Stimulated activated CD4-positive, alpha-beta T cell treated with anti-CD3 and anti-CD28 coated beads, Interleukin-12 subunit alpha, Interleukin-12 subunit beta, amount 100 ng/mL, for 24 hours (primary cell): Measurements from ENCODE around the gene COMT.

ENCODE experiments used
- DNase-seq, 2 experiments: peaks; one replicate each; pipeline ENCODE4 v3.0.0-alpha.2; 2020; ENCODE audit warnings: low read depth in 2 of 2

COMT gene

DNA sequence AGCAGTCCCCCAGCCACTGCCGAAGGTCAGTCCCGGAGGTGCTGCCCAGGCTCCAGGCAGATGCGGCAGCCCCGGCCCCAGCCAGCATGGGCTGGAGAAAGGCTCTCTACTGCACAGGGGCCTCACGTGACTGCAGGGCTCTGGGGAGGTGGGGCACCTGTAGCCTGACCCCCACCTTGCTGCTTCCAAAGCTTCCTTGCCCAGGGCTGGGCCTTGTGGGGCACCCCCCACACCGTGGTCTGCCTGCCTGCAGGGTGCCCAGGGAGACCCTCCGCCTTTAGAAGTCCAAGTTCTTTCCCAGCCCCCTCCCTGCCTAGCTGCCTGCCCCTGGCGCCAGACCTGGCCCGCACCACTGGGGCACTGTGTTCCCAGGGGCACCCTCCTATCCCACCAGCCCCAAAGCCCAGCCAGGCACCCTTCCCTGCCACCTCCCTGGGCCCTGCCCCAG lies 28.5 kb downstream of the COMT start:
- no peak for DNase-seq

DNA sequence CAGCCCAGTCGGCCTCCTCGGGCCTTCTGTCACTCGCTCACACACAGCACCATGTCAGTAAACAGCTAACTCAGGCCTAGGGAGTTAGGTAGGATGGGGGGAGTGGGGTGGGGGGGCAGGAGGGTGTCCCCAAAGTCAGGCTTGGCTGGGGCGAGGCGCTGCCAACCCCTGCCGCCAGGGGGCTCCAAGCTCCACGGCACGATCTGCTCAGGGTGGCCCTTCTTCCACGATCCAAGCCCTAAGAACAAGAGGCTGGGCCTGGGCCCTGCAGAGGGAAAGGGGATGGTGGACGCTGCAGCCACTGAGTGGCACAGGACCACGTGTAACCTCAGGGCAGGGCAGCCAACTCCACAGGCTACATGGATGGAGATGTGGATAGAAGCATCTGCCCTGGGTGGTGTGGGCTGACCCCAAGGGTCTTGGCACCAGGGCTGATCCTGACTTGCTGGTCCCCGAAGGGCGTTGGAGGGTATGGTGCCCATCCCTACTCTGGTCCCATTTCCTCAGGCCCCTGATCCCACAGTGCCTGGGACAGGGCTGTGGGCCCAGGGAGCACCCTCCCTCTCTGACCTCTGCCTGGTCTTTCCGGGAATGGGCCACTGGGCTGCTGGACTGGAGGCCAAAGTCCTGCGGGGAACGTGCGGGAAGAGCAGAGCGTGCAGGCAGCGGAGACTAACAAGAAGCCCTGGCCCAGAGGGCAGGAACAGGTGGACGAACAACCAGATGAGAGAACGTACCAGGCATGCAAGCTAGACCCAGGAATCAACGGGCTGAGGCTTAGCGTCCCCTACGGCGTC lies 29.1 kb downstream of the COMT start:
- peak; percentile 57 to 73 for DNase-seq

DNA sequence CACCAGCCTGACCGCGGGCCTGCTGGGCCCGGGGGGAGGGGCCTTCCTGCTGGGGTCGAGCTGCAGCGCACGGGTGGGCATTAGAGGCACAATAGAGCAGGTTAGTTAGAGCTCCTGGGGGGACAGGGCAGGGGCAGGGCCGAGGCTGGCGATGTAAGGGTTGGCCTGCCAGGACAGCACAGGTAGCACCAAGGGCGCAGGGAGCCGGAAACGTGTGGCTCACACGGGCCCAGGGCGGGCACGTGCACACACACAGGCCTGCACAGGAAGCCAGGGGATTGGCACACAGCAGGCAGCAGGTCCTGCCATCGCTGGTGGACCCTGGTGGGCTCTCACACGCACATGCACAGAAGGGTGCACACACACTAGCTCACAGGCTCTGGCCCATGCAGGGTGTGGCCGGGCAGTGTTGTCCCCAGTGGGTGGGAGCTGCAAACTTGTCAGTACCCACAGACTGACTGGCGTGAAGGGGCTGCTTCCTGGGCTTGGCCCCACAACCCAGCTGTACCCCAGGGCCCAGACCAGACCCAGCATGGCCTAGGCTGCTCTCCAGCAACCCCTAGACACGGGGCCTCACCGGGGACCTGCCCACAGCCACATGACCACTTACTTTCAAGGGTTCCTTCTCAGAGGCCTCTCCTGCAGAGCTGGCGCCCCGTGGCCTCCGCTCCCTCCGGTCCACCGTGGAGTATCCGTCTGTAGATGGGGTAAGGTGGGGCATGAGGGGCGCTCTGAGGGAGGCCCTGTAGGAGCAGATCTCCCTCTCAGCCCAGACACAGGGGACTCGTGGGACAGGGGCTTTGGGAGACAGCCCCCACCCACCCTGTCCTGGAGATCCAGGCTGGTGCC lies 29.9 kb downstream of the COMT start:
- no peak for DNase-seq

DNA sequence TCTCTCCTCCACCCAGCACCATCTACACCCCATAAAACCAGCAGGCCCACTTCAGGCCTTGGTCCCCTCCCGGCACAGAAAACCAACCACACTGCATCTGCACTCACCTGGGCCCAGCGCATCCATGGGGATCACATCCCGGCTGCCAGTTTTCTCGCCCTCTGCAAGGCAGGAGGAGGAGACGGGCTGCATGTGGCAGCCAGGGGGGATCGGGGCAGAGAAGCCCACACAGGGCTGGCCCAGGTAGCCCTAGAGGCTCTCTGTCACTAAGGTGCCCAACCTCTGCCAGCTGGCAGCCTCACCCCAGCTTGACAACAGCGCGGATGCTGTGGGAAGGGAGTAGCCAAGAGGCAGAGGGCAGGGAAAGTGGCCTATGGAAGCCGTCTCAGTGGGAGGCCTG lies 30.7 kb downstream of the COMT start:
- DNase-seq, result no peak

DNA sequence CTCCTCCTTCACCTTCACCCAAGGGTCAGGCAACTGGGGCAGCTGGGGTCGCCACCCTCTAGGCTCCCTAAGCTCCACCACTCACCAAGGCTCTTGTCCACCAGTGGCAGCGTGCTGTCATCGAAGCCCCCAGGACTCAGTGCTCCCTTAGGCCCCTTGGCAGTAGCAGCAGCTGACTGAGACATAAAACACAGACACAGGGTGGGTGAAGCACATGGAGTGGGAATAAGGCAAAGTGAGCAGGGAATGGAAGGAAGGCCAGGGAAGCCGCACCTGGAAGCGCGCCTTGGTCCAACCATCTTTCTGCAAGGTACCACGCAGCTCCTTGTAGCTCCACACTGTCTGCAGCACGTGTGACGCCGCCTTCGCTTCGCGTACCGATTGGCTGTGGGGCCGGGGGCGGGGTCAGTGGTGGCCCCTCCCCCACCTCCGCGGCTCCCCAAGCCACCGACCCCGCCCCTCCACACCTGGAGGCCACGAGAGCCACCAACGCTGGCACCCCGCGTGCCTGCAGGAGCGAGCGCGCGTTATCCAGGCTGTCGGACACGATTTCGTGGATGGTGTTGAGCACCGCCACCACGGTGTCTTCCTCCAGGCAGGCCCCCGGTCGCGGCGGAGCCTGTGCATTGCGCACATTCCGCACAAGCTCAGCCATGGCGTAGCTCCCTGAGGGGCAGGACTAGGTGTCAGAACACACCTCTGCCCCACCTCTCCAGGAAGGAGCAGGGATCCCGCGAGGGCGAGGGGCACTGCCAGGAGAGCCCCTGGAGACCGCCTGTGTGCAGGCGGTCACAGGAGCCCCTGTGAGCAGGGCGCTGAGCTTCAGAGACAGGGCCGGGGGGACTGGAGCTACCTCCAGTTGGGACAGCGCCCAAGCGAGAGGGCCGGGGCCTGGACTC lies 31.3 kb downstream of the COMT start:
- no peak for DNase-seq

DNA sequence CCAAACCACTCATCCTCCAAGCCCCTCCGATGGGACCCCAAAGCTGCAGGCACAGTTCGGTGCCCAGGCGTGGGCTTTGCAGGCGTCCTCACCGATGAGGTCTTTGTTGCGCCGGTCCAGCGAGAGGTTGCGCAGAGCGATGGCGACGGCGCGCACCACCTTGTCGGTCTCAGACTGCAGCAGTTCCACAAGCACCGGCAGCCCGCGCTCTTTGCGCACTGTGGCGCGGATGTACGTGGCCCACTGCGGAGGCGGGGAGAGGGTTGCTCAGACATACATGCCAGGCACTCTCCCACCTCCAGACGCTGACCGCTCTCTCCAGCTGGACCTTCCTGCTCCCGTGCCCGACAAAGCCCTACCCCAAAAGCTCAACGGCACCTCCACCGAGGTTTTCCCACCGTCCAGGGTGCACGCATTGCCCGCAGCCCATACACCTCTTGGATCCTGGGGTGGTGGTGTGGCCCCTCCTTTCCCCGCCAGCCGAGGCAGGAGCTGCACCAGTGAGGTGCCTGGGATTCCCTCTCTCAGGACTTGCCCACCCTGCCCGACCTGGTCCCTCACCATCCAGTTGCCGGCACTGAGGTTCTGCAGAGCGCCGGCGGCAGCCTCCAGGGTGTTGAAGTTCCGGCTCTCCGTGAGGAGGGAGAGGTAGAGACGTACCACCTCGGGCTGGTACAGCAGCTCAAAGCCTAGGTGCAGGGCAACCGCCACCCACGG lies 32.1 kb downstream of the COMT start:
- DNase-seq, result no peak

DNA sequence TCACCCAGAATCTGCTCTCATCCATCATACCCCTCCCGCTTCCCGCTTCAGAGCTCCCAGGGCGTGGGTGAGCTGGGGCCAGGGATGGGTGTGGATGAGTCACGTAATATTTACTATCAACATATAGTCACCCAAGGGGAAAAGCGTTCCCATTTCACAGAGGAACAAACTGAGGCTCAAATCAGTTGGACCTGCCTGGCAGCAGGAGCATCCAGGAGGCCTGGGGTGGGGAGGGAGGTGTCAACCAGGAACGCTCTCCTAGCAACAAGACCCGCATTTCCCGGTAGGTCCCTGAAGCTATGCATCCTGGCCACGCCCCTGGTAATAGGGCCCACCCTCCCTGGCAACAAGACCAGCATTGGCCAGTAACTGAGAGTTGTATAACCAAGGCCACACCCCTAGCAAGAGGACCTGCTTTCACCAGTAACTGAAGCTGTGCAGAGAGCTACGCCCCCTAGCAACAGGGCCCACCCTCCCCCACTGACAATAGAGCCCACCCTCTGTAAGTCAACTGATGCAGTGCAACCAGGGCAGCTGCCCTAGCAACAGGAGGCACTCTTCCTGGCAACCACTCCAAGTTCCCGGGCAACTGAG lies 32.8 kb downstream of the COMT start:
- DNase-seq, result no peak

DNA sequence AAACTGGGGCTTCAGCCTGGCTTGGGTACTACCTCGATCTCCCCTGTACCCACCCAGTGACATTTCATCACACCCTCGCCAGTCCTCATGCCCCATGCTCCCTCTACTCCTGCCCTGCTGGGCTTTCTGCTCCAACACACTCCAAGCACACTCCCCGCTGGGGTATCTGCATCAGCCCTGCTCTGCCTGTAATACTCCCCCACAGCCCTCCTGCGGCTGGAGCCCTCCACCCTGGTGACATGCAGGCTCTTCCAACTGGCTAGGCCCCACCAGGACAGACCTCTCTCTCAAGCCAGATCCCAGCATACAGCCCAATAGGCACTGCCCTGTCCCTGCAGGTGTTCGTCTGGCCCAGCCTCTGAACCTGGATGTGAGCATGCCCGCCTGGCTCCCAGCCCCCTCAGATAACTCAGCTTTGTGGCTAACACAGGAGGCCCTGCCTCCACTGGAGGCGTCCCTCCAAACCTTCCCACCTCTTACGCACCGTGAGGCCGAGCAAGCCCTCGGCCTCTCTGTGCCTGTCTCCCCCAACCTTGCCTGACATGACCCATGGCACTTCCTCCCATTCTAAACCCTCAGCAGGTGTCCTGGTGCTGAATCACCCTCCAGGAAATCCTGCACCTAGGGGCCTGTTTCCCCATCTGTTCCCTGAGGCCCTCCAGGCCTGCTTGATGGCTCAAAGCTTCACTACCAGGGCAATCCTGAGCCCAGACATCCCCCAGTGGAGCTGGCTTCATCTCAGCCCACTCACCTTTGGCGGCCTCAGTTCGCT lies 33.5 kb downstream of the COMT start:
- DNase-seq, result no peak

DNA sequence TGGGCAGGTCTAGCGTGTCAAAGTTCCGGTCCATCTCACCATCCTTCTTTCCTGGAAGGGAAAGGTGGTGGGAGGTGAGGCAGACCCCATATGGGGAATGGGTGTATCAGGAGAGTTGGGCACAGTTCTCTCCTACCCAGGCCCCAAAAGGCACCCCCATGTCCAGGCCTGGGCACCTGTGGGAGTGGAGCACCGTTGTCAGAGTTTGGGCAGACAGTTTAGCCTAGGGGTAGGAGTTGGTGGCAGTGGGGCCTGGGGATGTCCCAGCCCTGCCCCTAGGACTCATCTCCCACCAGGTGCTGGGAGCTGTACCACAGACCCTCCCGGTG lies 34.1 kb downstream of the COMT start:
- DNase-seq, result no peak

DNA sequence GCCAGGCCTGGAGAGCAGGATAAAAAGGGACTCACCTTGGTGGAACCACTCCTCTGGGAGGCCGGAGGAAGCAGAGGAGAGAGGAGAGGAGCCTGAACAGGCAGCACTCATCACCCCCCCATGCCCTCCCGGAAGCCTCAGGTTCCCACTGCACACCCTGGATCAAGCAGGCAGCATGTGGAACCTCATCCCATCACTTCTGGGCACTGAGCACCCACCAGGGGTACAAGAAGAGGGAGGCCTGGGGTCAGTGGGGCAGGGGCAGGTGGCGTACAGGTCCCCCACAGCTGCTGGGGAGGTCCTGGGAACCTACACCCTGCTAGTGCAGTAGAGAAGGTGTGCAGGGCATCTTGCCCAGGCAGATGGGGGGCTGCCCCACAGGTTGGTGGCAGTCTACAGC lies 35.1 kb downstream of the COMT start:
- no peak for DNase-seq

DNA sequence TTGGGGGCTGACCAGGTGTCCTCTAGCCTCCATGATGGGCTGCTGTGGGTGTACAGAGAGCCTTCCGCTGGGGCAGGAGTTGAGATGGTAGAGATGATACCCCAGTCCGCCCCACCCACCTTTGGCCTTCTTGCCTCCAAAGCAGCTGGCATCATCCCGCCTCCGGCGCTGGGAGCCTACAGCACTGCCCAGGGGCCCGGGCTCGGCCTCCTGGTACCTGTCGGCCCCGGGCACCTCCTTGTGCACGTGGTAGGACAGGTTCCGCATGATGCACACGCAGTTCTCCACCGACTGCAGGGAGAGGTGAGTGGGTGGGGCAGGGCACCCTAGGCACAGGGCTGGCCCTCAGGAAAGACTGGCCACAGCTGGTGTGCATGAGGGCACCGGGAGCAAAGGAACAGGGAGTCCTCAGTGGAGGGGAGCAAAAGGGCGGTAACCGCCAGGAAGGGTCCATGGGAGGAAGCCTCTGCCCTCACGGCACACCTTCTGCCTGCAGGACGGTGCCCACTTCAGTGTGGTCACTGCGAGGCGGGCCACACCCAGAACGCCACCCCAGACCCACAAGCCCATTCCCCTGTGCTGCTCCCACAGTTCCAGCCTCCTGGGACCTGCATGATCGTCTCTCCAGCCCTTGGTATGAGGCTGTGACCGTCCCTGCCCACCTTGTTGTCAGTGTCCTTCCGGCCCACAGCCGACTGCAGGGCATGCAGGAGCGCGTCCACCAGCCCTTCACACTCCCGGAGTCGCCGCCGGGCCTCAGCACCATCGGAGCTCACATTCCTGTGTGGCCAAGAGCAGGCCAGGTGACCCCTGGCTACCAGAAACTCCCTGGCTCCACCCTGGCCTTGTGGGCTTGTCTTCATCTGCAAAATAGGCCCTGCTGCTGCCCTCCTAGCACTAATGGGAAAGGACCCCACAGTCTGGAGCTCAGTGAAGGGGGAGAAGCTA lies 36.0 kb downstream of the COMT start:
- no peak for DNase-seq

DNA sequence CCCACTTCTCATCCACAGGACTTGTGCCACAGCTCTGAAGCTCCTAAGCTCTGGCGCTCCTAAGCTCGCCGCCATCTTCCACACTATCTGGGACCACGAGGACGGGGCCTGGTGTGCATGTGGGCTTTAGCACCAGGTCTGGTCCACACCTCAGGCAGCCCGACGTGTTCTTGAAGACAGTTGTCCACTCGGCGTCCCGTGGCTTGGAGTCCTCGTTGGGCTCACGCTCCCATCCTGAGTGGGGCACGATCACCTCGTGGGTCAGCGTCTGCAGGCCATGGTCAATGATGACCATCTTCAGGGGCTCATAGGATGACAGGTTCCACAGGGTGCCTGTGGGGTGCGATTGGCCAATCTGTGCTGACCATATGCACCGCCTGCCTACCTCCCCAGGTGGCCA lies 37.2 kb downstream of the COMT start:
- no peak for DNase-seq

DNA sequence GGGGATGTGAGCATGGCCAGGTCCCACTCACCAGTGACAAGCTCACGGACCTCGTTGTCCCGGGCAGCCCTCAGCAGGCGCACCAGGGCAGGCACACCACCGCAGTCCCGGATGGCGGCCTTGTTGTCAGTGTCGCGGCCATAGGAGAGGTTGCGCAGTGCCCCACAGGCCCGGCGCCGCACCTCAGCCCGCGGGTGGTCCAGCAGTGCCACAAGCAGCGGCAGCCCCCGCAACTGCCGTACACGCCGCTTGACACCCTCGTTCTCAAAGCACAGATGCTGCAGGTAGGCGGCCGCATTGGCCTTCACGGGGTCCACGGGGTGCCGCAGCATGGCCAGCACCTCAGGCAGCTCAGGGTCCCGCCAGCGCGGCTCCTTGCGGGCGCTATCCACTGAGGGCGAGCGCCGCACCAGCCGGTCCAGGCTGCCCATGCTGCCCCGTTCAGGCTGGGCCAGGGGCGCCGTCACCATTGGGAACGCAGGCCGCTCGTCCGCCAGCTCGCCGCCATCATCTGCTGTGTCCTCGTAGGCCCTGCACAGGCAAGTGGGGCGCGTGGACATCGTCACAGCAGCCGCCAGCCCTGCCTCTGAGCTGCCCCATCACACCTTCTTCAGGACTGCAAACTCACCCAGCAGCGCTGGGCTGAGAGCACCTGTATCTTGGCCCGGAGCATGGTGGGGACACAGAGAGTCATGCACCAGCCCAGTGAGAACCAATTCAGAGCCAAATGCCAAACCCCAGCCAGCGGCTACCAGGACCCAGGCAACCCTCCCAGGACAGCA lies 38.3 kb downstream of the COMT start:
- no peak for DNase-seq

DNA sequence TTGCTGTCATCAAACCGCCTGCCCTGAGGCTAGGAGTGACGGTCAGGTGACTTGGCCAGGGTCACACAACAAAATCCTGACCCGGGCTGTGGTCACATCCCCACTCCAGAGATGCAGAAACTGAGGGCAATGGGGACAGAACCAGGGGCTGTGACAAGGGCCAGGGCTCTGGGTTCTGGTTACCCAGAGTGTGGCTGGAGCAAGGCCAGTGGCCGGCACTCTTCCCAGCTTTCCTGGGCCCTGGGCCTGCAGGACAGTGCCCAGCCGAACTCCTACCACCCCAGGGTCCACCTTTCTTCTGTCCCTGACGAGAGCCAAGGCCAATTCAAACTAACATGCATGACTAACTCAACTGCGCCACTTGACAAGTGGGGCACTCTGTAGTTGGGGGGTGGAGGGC lies 39.2 kb downstream of the COMT start:
- no peak for DNase-seq

DNA sequence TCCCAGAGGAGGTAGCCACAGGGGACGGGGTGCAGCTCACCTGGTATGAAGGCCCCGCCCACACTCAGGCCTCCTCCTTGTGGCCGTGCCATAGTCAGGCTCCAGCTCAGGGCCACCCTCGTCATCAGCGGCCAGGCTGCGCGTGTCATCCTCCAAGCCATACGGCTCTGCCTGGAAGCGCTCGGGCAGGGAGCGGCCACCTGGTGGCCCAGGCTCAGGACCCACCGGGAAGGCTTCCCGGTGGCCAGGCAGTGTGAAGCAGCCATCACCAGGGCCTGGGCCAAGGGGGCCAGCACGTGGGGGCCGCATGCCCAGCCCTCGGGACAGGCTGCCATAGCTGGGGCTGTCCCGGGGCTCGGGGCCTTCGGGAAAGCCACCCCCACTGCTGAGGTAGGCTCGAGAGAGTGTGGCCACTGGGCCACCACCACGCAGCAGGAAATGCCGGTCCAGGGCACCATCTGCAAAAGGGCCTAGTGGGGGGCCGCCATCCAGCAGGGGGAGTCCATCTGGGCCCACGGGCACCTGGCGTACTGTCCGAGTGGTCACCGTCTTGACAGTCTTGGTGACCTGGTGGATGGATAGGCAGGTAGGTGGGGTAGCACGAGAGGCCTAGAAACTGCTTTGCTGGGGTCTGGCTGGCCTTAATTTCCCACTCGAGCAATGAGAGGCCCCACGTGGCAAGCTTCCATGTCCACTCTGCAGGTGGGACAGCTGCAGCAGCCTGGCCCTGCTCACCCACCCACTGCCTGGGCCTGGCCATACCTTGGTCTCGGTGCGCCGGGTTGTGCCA lies 39.8 kb downstream of the COMT start:
- no peak for DNase-seq

DNA sequence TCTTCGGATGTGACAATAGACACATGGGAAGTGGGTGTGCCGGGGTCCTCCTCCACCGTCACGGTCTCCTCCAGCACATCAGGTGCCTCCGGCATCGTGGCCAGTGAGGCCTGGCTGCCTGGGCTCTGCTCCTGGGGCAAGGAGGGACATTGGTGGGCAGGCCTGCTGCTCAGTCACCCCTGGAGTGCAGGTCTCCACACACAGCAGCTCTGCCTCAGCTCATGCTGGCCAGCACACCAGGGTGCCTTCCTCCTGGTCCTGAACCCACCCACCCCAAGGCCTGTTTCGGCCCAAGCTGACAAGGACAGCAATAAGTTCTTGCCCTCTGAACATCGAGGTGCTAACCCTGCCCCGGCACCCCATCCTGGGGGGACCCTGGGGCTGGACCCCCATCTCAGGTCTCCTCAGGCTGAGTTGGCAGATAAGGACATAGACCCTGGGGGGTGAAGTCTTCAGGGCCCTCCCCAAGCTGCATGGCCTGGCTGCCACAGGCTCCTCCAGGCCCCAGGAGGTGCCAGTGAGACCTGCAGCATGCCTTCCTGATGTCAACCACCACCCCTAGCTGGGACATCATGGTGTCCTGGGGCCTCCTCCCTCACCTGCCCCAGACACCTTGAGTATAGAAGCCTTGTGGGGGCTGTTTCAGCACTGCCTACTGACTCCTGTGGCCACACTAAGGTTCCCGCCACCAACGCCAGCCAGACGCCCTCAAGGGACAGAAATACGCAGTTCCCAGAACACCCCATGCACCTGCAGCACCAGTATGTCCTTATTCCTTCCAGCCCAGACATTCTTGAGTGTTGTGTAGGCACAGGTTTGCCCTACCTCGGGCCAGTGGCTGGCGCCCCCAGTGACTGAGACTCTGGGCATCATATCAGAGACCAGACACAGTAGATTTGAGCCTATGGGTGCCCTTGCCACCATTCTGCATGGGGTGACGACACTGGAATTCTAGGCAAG lies 40.7 kb downstream of the COMT start:
- DNase-seq, result no peak
